Loucy (cell line): ENCODE results near the gene PLA2G2F.
"Not testable (repeated sequence)": the region's sequence is repeated elsewhere in the genome, so short reads cannot be mapped to it uniquely, and the experiment has no call there.

Experiments used
- EZH2phosphoT487 ChIP-seq: fragments of 200-600 bp; IDR thresholded peaks from 2 replicates; pipeline ENCODE4 v1.6.1; 2018; ENCODE audit warnings: antibody characterized with exemption, mild to moderate bottlenecking, moderate library complexity, borderline replicate concordance
- TF ChIP-seq, protein P1 (sequence below): fragments of 200-600 bp; sonication (generic); conservative IDR thresholded peaks from 2 replicates; pipeline ENCODE4 v1.5.1; 2014; ENCODE audit warnings: mild to moderate bottlenecking, antibody characterized with exemption, low read length

DNA sequence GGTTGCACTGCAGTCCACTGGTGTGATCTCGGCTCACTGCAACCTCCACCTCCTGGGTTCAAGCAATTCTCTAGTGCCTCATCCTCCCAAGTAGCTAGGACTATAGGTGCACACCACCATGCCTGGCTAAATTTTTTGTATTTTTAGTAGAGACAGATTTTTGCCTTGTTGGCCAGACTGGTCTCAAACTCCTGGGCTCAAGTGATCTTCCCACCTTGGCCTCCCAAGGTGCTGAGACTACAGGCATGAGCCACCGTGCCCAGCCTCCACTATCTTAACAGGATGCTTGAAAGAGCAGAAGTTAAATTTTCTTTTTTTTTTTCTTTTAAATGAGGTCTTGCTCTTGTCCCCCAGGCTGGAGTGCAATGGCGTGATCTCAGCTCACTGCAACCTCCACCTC, 8.6 kb upstream of the PLA2G2F start:
- TF ChIP-seq, protein P1, sequence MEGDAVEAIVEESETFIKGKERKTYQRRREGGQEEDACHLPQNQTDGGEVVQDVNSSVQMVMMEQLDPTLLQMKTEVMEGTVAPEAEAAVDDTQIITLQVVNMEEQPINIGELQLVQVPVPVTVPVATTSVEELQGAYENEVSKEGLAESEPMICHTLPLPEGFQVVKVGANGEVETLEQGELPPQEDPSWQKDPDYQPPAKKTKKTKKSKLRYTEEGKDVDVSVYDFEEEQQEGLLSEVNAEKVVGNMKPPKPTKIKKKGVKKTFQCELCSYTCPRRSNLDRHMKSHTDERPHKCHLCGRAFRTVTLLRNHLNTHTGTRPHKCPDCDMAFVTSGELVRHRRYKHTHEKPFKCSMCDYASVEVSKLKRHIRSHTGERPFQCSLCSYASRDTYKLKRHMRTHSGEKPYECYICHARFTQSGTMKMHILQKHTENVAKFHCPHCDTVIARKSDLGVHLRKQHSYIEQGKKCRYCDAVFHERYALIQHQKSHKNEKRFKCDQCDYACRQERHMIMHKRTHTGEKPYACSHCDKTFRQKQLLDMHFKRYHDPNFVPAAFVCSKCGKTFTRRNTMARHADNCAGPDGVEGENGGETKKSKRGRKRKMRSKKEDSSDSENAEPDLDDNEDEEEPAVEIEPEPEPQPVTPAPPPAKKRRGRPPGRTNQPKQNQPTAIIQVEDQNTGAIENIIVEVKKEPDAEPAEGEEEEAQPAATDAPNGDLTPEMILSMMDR, result not testable (repeated sequence)
- TF ChIP-seq EZH2phosphoT487, result not testable (repeated sequence)
